ENCODE measurements around the gene TAP1. TPM values are rescaled to one million over a fixed set of nuclear protein-coding genes. Genes with fewer than 3 reads are reported as not detected.

TAP1 gene
- total and polyA plus RNA-seq, 2 of the 8 experiments (the other 6 are each of a cell fraction or from before 2014, with no cell fraction given) = 16.8 to 22.0 TPM

DNA sequence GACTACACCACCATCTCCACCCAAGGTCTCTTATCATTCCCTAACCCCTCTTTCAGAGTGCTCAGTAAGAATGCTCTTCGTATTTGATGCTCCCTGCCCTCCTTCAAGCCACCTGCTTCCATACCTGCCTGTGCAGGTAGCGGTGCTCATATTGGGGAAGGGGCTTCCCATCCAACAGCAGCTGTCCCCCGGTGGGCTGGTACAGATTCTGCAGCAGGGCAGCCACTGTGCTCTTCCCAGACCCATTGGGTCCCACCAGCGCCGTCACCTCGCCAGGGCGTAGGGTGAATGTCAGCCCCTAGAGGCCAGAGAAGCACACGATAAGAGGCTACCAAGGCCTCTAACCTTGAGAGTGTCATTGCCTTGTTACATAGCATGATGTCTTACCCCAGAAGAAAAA, 5.7 kb downstream of the TAP1 start:
- WGBS, 2 experiments (ENCODE audit: extremely low coverage in 1 of 2, insufficient coverage in 1 of 2, insufficient read length in 1 of 2, insufficient replicate concordance in 2 of 2, low coverage in 1 of 2, low lambda C conversion rate in 2 of 2, missing lambda C conversion rate in 1 of 2) = 88% methylated on average over 8 of the region's 8 CpGs; no CpG with 5 or more reads in 1 of the 2 experiments
- Histone ChIP-seq H3K36me3 (ENCODE audit: control insufficient read depth in 2 of 4, insufficient read depth in 4 of 4, low read length in 3 of 4) (peaks cover 0 to 9% (median 0%) of the 10 kb centered on the region in 4 experiments; a peak in 5 of 8 replicates), H3K79me2 (ENCODE audit: control insufficient read depth in 1 of 2, insufficient read depth in 2 of 2, low read length in 2 of 2) (no peaks in the 10 kb centered on the region), H2BK5ac (ENCODE audit: low read depth, low read length) (no peak overlapping the region), H2BK120ac (replicated peaks; ENCODE audit: low read depth, low read length) (no peak overlapping the region), H2AFZ (ENCODE audit: low read length) (no peak overlapping the region), H2BK15ac (ENCODE audit: low read length) (no peak overlapping the region), H3K4me2 (ENCODE audit: insufficient read depth in 1 of 2, low read depth in 2 of 2, low read length in 2 of 2) (no peak overlapping the region), H2AK5ac (ENCODE audit: low read depth, low read length) (no peak overlapping the region), H3K9me3 (ENCODE audit: insufficient read depth in 2 of 2, low read depth in 1 of 2, low read length in 1 of 2) (no peaks in the 10 kb centered on the region), H3K4me3 (ENCODE audit: extremely low read depth in 1 of 4, insufficient read depth in 2 of 4, low read depth in 3 of 4, low read length in 4 of 4) (no peak overlapping the region), H2BK20ac (ENCODE audit: low read length) (no peak overlapping the region), H3K4ac (replicated peaks; ENCODE audit: insufficient read length, low read depth, low read length) (no peak overlapping the region), H3K56ac (replicated peaks; ENCODE audit: insufficient read length, low read depth, low read length) (no peak overlapping the region), H4K91ac (replicated peaks; ENCODE audit: insufficient read length, low read length) (no peak overlapping the region), H4K5ac (ENCODE audit: insufficient read length, low read depth, low read length) (no peak overlapping the region), H3K4me1 (replicated peaks in 1 of 4; ENCODE audit: control insufficient read depth in 3 of 4, insufficient read depth in 4 of 4, low read length in 3 of 4) (peaks cover 0 to 3% (median under 1%) of the 10 kb centered on the region in 4 experiments; a peak in 3 of 7 replicates), H3K9ac (replicated peaks in 1 of 4; ENCODE audit: extremely low read depth in 1 of 4, low read depth in 3 of 4, low read length in 3 of 4) (no peak overlapping the region), H3K79me1 (ENCODE audit: low read depth, low read length) (no peaks in the 10 kb centered on the region), H3K23ac (ENCODE audit: insufficient read length) (no peak overlapping the region), H3K14ac (ENCODE audit: insufficient read length) (no peak overlapping the region), H3K18ac (ENCODE audit: extremely low read depth, low read length) (no peak overlapping the region), H3K27me3 (replicated peaks in 1 of 4; ENCODE audit: control insufficient read depth in 3 of 4, extremely low read depth in 1 of 4, insufficient read depth in 3 of 4, low read length in 3 of 4) (peaks cover 5 to 27% (median 21%) of the 10 kb centered on the region in 4 experiments), H3K23me2 (ENCODE audit: low read depth, low read length) (peaks cover 15% of the 10 kb centered on the region), H4K20me1 (replicated peaks in 1 of 2; ENCODE audit: control insufficient read depth in 1 of 2, insufficient read depth in 2 of 2, low read length in 2 of 2) (peaks cover 0 to 2% of the 10 kb centered on the region in 2 experiments), H4K8ac (ENCODE audit: extremely low read depth, insufficient read depth, low read length) (no peak overlapping the region), H3K27ac (ENCODE audit: low read depth, low read length) (no peak overlapping the region), H2BK12ac (ENCODE audit: low read depth, low read length) (no peak overlapping the region)
- TF ChIP-seq EZH2 (IDR thresholded peaks at IDR 0.05; ENCODE audit: low read depth, low read length, severe bottlenecking) (no peak), KDM4A (IDR thresholded peaks at IDR 0.05; ENCODE audit: low read depth, low read length, severe bottlenecking) (no peak), RXRA (IDR thresholded peaks at IDR 0.05; ENCODE audit: insufficient read depth, low read depth, low read length) (no peak), EP300 (IDR thresholded peaks at IDR 0.05; ENCODE audit: borderline replicate concordance in 1 of 2, low read depth in 2 of 2, low read length in 2 of 2) (no peak)
- CTCF ChIA-PET (ENCODE audit: partially characterized antibody) = interaction anchor here (0.7 to 11.2 kb wide), 3 partner anchors 9 to 17 kb away, joined by 3 to 402 read pairs (median 3); partner anchors contain the start of genes PSMB9, TAP1 and TAP2
- DNase-seq (ENCODE audit: low read depth in 1 of 2, low spot score in 2 of 2) (no peak), FAIRE-seq (no peak)
- POLR2A ChIA-PET (ENCODE audit: partially characterized antibody) = no interaction called here

Data from H1 (cell line).